GM12872 (cell line): ENCODE results near the gene GUCD1.

Experiments
- CTCF ChIP-seq: IDR thresholded peaks from 3 replicates; pipeline ENCODE4 v1.5.1; 2011; ENCODE audit warnings: low read depth, mild to moderate bottlenecking, low read length, moderate library complexity; ENCODE audit not compliant: insufficient read depth

GUCD1 gene

GRCh38 chr22:24578355-24579257 lies 23.7 kb upstream of the GUCD1 start:
- no peak for TF ChIP-seq CTCF

DNA sequence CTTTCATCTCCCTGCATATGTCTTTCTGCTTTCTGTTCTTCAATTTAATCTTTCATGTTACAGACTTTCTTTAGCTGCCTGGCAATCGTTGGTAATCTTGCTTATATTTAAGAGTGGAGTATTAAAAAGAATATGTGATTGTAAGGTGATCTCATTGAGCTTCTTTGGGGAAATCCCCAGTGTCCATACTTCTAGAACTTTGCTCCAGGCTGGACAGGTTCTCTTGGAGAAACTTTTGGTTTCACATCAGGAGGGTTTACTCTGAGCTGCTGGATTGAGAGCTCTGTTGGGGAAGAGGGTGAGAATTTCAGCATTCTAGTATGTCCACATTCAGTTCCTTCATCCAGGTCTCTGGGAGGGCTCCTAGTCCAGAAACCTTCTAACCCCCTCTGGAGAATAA lies 21.8 kb upstream of the GUCD1 start:
- no peak for TF ChIP-seq CTCF

DNA sequence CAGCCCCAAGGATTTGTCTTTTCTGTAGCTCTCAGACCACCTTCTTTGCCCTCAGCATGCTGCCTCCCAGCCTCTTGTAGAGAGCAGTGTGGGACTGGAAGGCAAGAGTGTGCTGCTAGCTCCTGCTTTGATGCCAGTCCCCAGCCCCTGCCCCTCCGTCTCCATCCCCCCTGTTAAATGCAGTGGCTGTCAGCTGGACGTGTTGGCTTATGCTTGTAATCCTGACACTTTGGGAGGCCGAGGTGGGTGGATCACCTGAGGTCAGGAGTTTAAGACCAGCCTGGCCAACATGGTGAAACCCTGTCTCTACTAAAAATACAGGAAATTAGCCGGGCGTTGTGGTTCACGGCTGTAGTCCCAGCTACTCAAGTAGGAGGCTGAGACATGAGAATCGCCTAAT lies 16.3 kb upstream of the GUCD1 start:
- no peak for TF ChIP-seq CTCF

DNA sequence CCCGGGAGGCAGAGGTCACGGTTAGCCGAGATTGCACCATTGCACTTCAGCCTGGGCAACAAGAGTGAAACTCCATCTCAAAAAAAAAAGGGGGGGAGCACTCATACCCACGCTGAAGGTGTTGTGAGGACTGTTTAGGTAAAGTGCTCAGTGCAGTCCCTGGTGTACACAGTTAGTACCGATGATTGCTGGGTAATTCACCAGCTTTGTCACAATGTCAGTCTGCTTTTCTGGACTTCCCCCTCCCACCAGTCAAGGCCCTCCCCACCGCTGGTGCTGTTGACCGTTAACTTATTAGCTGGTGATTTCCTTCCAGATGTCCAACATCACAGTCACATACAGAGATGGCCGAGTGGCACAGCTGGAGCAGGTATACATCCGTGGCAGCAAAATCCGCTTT lies 12.7 kb upstream of the GUCD1 start:
- TF ChIP-seq CTCF = 0 out of 3 replicates have a peak, but pooled peaks have one; percentile 1

- TF ChIP-seq CTCF = no peak
Observed at GRCh38 chr22:24566899-24567511, 12.1 kb upstream of the GUCD1 start.

- no peak for TF ChIP-seq CTCF
Observed at GRCh38 chr22:24565077-24565476, 10.1 kb upstream of the GUCD1 start.

- TF ChIP-seq CTCF = no peak
Observed at GRCh38 chr22:24564376-24565058, 9.6 kb upstream of the GUCD1 start.
